CD14-positive monocyte (primary cell): ENCODE results near the gene DPRX. TPM values are rescaled to one million over a fixed set of nuclear protein-coding genes. Genes with fewer than 3 reads are reported as not detected.
A peak's percentile ranks its signal among the peaks of the same experiment; 100 is the strongest.

Experiments
- DNase-seq, 3 donors: peaks; one replicate each; pipeline ENCODE4 v3.0.0-alpha.2; 2011 to 2022
- H2AFZ ChIP-seq: 2 replicates; pipeline ENCODE4 v1.6.0; 2012; ENCODE audit warnings: mild to moderate bottlenecking, low read depth, low read length, inconsistent platforms; ENCODE audit not compliant: insufficient read depth, poor library complexity, severe bottlenecking
- H3K27ac ChIP-seq, 2 donors: 1 replicate in 1 of 2; 2 replicates in 1 of 2; pipeline ENCODE4 v1.5.1; 2012 to 2013; ENCODE audit warnings: low read length in 2 of 2, control low read depth in 1 of 2, inconsistent platforms in 1 of 2, low read depth in 1 of 2, mild to moderate bottlenecking in 1 of 2
- H3K27me3 ChIP-seq, 2 donors: one replicate each; pipeline versions ENCODE4 v1.6.0 to v1.6.1; 2011 to 2013; ENCODE audit warnings: low read length in 2 of 2; ENCODE audit not compliant: control insufficient read depth in 2 of 2, insufficient read depth in 2 of 2
- H3K36me3 ChIP-seq, 2 donors: replicated peaks in 1 of 2; 1 replicate in 1 of 2; 2 replicates in 1 of 2; pipeline versions ENCODE4 v1.5.1 to v1.6.1; 2012 to 2013; ENCODE audit warnings: low read length in 2 of 2, control low read depth in 1 of 2, inconsistent platforms in 1 of 2, mild to moderate bottlenecking in 1 of 2; ENCODE audit not compliant: insufficient read depth in 2 of 2, control insufficient read depth in 1 of 2
- H3K4me1 ChIP-seq, 2 donors: 1 replicate in 1 of 2; 2 replicates in 1 of 2; pipeline versions ENCODE4 v1.5.1 to v1.6.1; 2012 to 2013; ENCODE audit warnings: low read length in 2 of 2, control low read depth in 1 of 2, inconsistent platforms in 1 of 2, mild to moderate bottlenecking in 1 of 2, moderate library complexity in 1 of 2; ENCODE audit not compliant: insufficient read depth in 2 of 2, control insufficient read depth in 1 of 2
- H3K4me2 ChIP-seq: replicated peaks from 2 replicates; pipeline ENCODE3; 2012; ENCODE audit warnings: low read length, moderate library complexity, mild to moderate bottlenecking; ENCODE audit not compliant: poor library complexity, severe bottlenecking; ENCODE audit errors: extremely low read depth
- H3K4me3 ChIP-seq, 3 experiments: fragments of 200-600 bp in 1 of 3; sonication (generic) in 1 of 3; replicated peaks in 1 of 3; 1 replicate in 2 of 3; 2 replicates in 1 of 3; pipeline ENCODE4 v1.5.1; 2011 to 2013; ENCODE audit warnings: low read length in 3 of 3, mild to moderate bottlenecking in 3 of 3, control low read depth in 2 of 3, low read depth in 2 of 3, inconsistent platforms in 1 of 3, moderate library complexity in 1 of 3
- H3K79me2 ChIP-seq: 2 replicates; pipeline ENCODE4 v1.6.0; 2012; ENCODE audit warnings: mild to moderate bottlenecking, control low read depth, inconsistent platforms, low read length, moderate library complexity; ENCODE audit not compliant: insufficient read depth
- H3K9ac ChIP-seq: 2 replicates; pipeline ENCODE4 v1.6.0; 2017; ENCODE audit warnings: low read length, mild to moderate bottlenecking; ENCODE audit not compliant: insufficient read depth, poor library complexity, severe bottlenecking
- H3K9me3 ChIP-seq, 2 donors: replicated peaks in 1 of 2; 1 replicate in 1 of 2; 2 replicates in 1 of 2; pipeline versions ENCODE4 v1.5.1 to v1.6.1; 2012 to 2013; ENCODE audit warnings: low read length in 2 of 2, control low read depth in 1 of 2; ENCODE audit not compliant: control insufficient read depth in 1 of 2, insufficient read depth in 1 of 2
- H4K20me1 ChIP-seq: 2 replicates; pipeline ENCODE4 v1.6.0; 2012; ENCODE audit warnings: mild to moderate bottlenecking, low read length, control low read depth, moderate library complexity; ENCODE audit not compliant: insufficient read depth
- H3K27ac Mint-ChIP-seq, 7 donors: one replicate each; pipeline ENCODE4 v1.8.0; 2020; ENCODE audit warnings: mild to moderate bottlenecking in 7 of 7, mixed read lengths in 7 of 7, moderate library complexity in 6 of 7, inconsistent platforms in 2 of 7
- H3K27me3 Mint-ChIP-seq, 3 donors: one replicate each; pipeline ENCODE4 v1.8.0; 2021 to 2022; ENCODE audit warnings: low read depth in 3 of 3, mild to moderate bottlenecking in 3 of 3, mixed read lengths in 3 of 3, moderate library complexity in 3 of 3, inconsistent platforms in 1 of 3
- H3K36me3 Mint-ChIP-seq, 2 donors: one replicate each; pipeline ENCODE4 v1.8.0; 2020; ENCODE audit warnings: mixed read lengths in 2 of 2, inconsistent platforms in 1 of 2, mild to moderate bottlenecking in 1 of 2
- H3K4me1 Mint-ChIP-seq: one replicate; pipeline ENCODE4 v1.8.0; 2020; ENCODE audit warnings: mild to moderate bottlenecking, mixed read lengths
- H3K4me3 Mint-ChIP-seq, 2 donors: one replicate each; pipeline ENCODE4 v1.8.0; 2020; ENCODE audit warnings: mild to moderate bottlenecking in 2 of 2, mixed read lengths in 2 of 2, moderate library complexity in 1 of 2
- H3K9me3 Mint-ChIP-seq, 7 donors: one replicate each; pipeline ENCODE4 v1.8.0; 2020 to 2022; ENCODE audit warnings: mixed read lengths in 7 of 7, mild to moderate bottlenecking in 6 of 7, moderate library complexity in 6 of 7, inconsistent platforms in 2 of 7
- WGBS: methylation state at CpG from one replicate; pipeline ENCODE4 v1.1.5; 2013; ENCODE audit warnings: missing lambda C conversion rate; ENCODE audit not compliant: insufficient coverage; 5-methylcytosine and 5-hydroxymethylcytosine counted together
- intact Hi-C, 2 donors: fragments of 100-400 bp; cut with micrococcal nuclease; formaldehyde crosslinking; loops; one replicate each; pipeline versions ENCODE4 v1.15.0 to v1.15.1; 2023
- polyA plus RNA-seq, 3 donors: library from polyadenylated mRNA; depleted of rRNA in 1 of 3; unstranded in 2 of 3; stranded (reverse) in 1 of 3; fragments of 300-500 nt in 2 of 3; fragments of >200 nt in 1 of 3; fragmentation: Illumina TruSeq in 2 of 3; gene quantifications; 1 replicate in 2 of 3; 2 replicates in 1 of 3; pipeline ENCODE4 v1.2.3, GENCODE V29; 2012 to 2021
- TF ChIP-seq, protein P1 (sequence below): fragments of 200-600 bp; IDR thresholded peaks from one replicate; pipeline ENCODE4 v1.8.0; 2022; ENCODE audit warnings: antibody characterized with exemption, mild to moderate bottlenecking

Gene DPRX
- polyA plus RNA-seq, 3 donors = not detected

DNA sequence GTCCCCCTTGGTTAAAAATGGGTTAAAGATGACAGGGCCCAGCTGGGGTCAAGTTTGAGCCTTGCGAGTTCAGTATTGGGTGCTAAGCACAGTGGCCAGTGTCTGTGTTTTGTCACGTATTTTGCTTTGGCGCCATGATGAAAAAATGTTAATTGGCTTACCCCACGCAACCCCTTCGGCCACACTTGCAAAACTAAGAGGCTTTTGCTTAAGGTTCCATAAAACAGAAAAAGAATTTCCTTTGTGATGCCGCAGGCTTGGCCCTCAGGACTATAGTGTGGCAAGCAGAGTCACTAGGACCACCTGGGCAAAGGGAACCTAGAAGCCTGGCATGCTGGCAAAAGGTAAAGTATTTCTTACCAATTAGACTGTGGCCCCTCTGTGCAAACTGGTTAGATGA is 20.7 kb downstream of the DPRX start:
- 97% methylated on average over 6 of the region's 6 CpGs for WGBS
- H3K27me3 Mint-ChIP-seq = peaks cover 0 to 1% (median 0%) of the 10 kb centered on the region in 3 donors

DNA sequence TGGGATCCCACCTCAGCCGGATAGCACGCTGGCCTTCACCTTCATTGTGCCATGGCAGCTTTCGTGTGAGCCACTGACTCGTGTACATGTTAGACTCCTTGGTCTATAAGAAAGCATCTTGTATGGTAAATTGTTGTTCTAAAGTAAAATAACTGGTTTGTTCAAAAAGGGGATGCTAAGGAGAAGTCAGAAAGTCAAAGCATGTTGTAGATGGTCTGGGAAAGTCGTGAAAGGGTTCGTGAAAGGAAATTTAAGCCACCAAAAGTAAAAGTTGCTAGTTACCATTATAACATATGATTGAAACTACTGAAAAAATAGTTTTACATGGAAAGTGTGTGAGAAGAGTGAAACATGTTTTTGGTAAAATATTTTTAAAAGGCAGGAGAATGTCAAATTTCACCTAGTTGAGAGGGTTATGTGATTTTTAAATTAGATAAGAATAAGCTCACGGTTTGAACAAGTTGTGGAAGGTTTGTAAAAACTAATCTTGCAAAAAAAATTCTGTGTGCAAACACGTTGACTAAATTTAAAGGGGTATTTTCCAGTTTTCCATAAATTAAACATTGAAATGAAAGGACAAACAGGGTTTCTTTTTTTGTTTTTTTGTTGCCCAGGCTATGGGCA is 23.4 kb downstream of the DPRX start:
- Histone ChIP-seq H3K79me2 (no peaks in the 10 kb centered on the region), H3K4me2 (no peak overlapping the region), H3K27ac (no peak overlapping the region), H3K27me3 (no peaks in the 10 kb centered on the region), H3K4me1 (no peaks in the 10 kb centered on the region), H4K20me1 (no peaks in the 10 kb centered on the region), H2AFZ (no peak overlapping the region), H3K36me3 (no peaks in the 10 kb centered on the region), H3K9me3 (peaks cover 54 to 59% of the 10 kb centered on the region in 2 donors), H3K9ac (no peak overlapping the region), H3K4me3 (no peak overlapping the region)
- peaks cover 21 to 65% (median 42%) of the 10 kb centered on the region in 7 donors for H3K9me3 Mint-ChIP-seq
- no peaks in the 10 kb centered on the region for H3K36me3 Mint-ChIP-seq
- WGBS = 92% methylated on average over 2 of the region's 8 CpGs
- DNase-seq = no peak
- no peak overlapping the region for H3K4me3 Mint-ChIP-seq
- peaks cover 0 to 1% (median 0%) of the 10 kb centered on the region in 3 donors for H3K27me3 Mint-ChIP-seq
- TF ChIP-seq, protein P1, sequence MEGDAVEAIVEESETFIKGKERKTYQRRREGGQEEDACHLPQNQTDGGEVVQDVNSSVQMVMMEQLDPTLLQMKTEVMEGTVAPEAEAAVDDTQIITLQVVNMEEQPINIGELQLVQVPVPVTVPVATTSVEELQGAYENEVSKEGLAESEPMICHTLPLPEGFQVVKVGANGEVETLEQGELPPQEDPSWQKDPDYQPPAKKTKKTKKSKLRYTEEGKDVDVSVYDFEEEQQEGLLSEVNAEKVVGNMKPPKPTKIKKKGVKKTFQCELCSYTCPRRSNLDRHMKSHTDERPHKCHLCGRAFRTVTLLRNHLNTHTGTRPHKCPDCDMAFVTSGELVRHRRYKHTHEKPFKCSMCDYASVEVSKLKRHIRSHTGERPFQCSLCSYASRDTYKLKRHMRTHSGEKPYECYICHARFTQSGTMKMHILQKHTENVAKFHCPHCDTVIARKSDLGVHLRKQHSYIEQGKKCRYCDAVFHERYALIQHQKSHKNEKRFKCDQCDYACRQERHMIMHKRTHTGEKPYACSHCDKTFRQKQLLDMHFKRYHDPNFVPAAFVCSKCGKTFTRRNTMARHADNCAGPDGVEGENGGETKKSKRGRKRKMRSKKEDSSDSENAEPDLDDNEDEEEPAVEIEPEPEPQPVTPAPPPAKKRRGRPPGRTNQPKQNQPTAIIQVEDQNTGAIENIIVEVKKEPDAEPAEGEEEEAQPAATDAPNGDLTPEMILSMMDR = no peak
- H3K27ac Mint-ChIP-seq = no peak overlapping the region
- H3K4me1 Mint-ChIP-seq = no peaks in the 10 kb centered on the region
- intact Hi-C loops = no loop called here

More for the DNA sequence above, 20.7 kb downstream of the DPRX start:
- Mint-ChIP-seq H3K27ac (no peak overlapping the region), H3K4me1 (no peaks in the 10 kb centered on the region), H3K9me3 (peaks cover 37 to 87% (median 63%) of the 10 kb centered on the region in 7 donors), H3K36me3 (no peaks in the 10 kb centered on the region), H3K4me3 (no peak overlapping the region)
- H3K4me2 ChIP-seq = no peak overlapping the region
- H3K27ac ChIP-seq = no peak overlapping the region
- H3K27me3 ChIP-seq = no peaks in the 10 kb centered on the region
- H3K4me1 ChIP-seq = no peaks in the 10 kb centered on the region
- no peak for DNase-seq
- H2AFZ ChIP-seq = no peak overlapping the region
- peaks cover 76 to 83% of the 10 kb centered on the region in 2 donors for H3K9me3 ChIP-seq
- peak overlapping the region in 1 of 3 experiments; percentile 13 for H3K4me3 ChIP-seq
- H3K9ac ChIP-seq = no peak overlapping the region
- TF ChIP-seq, protein P1 = no peak
- no peaks in the 10 kb centered on the region for H4K20me1 ChIP-seq
- H3K79me2 ChIP-seq = no peaks in the 10 kb centered on the region
- intact Hi-C loops = no loop called here
- no peaks in the 10 kb centered on the region for H3K36me3 ChIP-seq
